ES-I3 (cell line): Measurements from ENCODE around the gene CDK5RAP1.
"Not testable (repeated sequence)": the region's sequence is repeated elsewhere in the genome, so short reads cannot be mapped to it uniquely, and the experiment has no call there.

Experiments used
- H3K36me3 ChIP-seq: 2 replicates; pipeline ENCODE4 v1.6.1; 2013; ENCODE audit warnings: mild to moderate bottlenecking, low read length, control low read depth, moderate library complexity; ENCODE audit not compliant: insufficient read depth
- H3K4me1 ChIP-seq: 2 replicates; pipeline ENCODE4 v1.6.1; 2013; ENCODE audit warnings: mild to moderate bottlenecking, control low read depth, low read length; ENCODE audit not compliant: insufficient read depth
- H3K9ac ChIP-seq: 2 replicates; pipeline ENCODE4 v1.6.1; 2013; ENCODE audit warnings: low read depth, mild to moderate bottlenecking, low read length, moderate library complexity
- H3K9me3 ChIP-seq: 2 replicates; pipeline ENCODE4 v1.6.1; 2013; ENCODE audit warnings: mild to moderate bottlenecking, low read length, moderate library complexity; ENCODE audit not compliant: control insufficient read depth, insufficient read depth

CDK5RAP1 gene

GRCh38 chr20:33407796-33408195 lies 6.5 kb upstream of the CDK5RAP1 start:
- Histone ChIP-seq H3K9me3 (no peaks in the 10 kb centered on the region), H3K4me1 (no peaks in the 10 kb centered on the region), H3K9ac (no peak overlapping the region), H3K36me3 (no peaks in the 10 kb centered on the region)

DNA sequence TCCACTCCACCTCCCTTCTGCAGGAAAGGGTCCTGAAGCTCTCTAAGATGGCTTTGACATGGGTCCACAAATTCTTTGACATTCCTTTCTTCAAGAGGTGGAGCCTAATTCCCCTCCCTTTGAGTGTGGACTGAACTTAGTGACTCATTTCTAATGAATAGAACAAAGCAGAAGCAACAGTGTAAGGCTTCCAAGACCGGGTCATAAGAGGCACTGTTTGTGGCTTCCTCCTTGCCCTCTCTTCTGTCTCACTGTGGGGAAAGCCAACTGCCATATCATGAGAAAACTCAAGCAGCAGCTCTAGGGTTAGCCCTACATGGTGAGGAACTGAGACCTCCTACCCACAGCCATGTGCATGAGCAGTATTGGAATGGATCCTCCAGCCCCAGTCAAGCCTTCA lies 5.9 kb upstream of the CDK5RAP1 start:
- H3K9ac ChIP-seq, result no peak overlapping the region
- H3K4me1 ChIP-seq, result no peaks in the 10 kb centered on the region
- no peaks in the 10 kb centered on the region for H3K9me3 ChIP-seq
- H3K36me3 ChIP-seq, result no peaks in the 10 kb centered on the region

DNA sequence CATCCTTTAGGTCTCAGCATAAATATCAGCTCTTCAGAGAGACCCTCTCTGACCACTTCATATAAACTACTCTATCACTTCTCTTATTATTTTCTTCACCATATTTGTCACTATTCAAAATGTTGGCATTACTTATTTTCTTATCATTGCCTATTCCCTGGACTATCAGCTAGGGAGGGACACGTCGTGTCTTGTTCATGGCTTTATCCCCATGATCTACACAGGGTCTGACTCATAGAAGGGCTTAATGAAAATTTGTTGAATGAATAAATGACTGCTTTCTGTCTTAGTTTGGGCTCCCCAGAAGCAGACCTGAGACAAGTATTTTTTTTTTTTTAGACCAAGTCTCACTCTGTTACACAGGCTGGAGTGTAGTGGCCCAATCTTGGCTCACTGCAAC lies 3.0 kb upstream of the CDK5RAP1 start:
- no peaks in the 10 kb centered on the region for H3K9me3 ChIP-seq
- no peaks in the 10 kb centered on the region for H3K36me3 ChIP-seq
- H3K9ac ChIP-seq, result no peak overlapping the region
- no peaks in the 10 kb centered on the region for H3K4me1 ChIP-seq

DNA sequence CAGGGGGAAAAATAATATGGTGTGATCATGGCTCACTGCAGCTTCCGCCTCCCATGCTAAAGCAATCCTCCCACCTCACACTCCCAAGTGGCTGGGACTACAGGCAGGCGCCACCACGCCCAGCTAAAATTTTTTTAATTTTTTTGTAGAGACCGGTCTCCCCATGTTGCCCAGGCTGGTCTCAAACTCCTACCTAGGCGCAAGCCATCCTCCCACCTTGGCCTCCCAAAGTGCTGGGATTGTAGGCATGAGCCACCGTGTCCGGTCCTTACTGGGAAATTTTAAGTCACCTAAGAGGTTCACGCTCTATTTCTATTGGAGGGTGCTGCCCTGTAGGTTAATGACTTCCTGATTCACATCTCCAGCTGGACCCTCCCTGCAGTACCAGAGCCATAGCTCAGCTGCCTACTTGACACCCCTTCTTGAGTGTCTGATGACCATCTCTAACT lies 626 bp upstream of the CDK5RAP1 start:
- H3K4me1 ChIP-seq, result no peaks in the 10 kb centered on the region
- H3K36me3 ChIP-seq, result no peaks in the 10 kb centered on the region
- peak overlapping the region; percentile 82 for H3K9ac ChIP-seq
- no peaks in the 10 kb centered on the region for H3K9me3 ChIP-seq

DNA sequence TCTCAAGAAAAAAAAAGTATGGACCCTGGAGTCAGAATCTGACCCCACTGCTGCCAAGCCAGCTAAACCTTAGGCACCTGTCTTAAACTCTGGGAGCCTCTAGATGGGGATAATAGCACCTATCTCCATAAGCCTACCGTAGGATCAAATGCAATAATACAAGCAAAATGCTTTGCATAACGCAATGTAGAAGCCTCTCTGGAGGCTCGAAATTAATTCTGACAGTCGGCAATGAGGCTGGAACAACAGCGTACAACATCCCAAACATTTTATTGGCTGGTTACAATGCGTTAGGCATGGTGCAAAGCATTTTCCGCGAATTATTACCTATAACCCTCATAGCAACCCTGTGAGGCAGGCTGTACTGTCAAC lies 521 bp downstream of the CDK5RAP1 start:
- no peaks in the 10 kb centered on the region for H3K4me1 ChIP-seq
- H3K9ac ChIP-seq, result peak overlapping the region; percentile 82
- no peaks in the 10 kb centered on the region for H3K9me3 ChIP-seq
- no peaks in the 10 kb centered on the region; the same call in 1 of the 2 replicates for H3K36me3 ChIP-seq

DNA sequence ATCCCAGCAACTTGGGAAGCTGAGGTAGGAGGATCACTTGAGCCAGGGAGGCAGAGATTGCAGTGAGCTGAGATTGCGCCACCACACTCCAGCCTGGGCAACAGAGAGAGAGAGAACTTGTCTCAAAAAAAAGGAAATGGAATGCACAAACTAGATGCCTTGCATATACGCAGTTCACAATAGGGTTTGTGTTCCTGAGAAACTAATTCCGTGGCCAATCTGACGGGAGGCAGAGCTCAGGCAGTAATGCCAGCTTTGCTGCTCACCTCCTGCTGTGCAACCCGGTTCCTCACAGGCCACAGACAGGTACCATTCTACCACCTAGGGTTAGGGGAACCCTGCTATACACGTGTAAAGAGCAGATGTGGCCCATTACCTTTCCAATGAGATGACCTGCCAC lies 1.4 kb downstream of the CDK5RAP1 start:
- Histone ChIP-seq H3K9me3 (no peaks in the 10 kb centered on the region), H3K9ac (no peak overlapping the region), H3K36me3 (no peaks in the 10 kb centered on the region; the same call in 1 of the 2 replicates), H3K4me1 (no peaks in the 10 kb centered on the region)

DNA sequence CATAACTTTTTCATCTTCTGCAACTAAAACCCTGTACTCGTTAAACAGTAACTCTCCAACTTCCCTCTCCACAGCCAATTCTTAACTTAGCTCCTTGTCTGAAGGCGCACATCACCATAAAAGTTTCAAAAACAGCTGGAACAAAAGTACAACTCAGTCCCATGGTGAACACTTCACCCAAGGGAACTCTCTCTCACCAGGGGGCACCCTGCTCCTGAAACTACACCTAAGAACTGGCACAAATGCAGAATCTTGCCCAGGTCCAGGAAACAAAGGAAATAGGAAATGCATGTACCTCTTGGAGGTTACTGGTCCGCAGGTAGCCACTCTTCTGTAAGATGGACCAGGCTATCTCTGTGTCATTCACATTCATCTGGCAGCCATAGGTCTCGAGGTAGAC lies 6.6 kb downstream of the CDK5RAP1 start:
- Histone ChIP-seq H3K9ac (no peak overlapping the region), H3K4me1 (no peaks in the 10 kb centered on the region), H3K9me3 (no peaks in the 10 kb centered on the region), H3K36me3 (peaks cover 6% of the 10 kb centered on the region)

GRCh38 chr20:33393609-33394008 lies 7.7 kb downstream of the CDK5RAP1 start:
- H3K36me3 ChIP-seq, result peaks cover 6% of the 10 kb centered on the region
- no peaks in the 10 kb centered on the region for H3K9me3 ChIP-seq
- H3K4me1 ChIP-seq, result no peaks in the 10 kb centered on the region
- no peak overlapping the region for H3K9ac ChIP-seq

GRCh38 chr20:33391722-33392415 lies 9.4 kb downstream of the CDK5RAP1 start:
- Histone ChIP-seq H3K9ac (no peak overlapping the region), H3K36me3 (peaks cover 13% of the 10 kb centered on the region), H3K9me3 (no peaks in the 10 kb centered on the region), H3K4me1 (no peaks in the 10 kb centered on the region)

DNA sequence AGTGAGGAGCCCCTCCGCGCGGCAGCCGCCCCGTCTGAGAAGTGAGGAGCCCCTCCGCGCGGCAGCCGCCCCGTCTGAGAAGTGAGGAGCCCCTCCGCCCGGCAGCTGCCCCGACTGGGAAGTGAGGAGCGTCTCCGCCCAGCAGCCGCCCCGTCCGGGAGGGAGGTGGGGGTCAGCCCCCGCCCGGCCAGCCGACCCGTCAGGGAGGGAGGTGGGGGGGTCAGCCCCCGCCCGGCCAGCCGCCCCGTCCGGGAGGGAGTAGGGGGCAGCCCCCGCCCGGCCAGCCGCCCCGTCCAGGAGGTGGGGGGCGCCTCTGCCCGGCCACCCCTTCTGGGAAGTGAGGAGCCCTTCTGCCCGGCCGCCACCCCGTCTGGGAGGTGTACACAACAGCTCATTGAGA lies 12.0 kb downstream of the CDK5RAP1 start:
- not testable (repeated sequence) for H3K9ac ChIP-seq, H3K4me1 ChIP-seq, H3K9me3 ChIP-seq
- H3K36me3 ChIP-seq, result peaks cover 21% of the 10 kb centered on the region

DNA sequence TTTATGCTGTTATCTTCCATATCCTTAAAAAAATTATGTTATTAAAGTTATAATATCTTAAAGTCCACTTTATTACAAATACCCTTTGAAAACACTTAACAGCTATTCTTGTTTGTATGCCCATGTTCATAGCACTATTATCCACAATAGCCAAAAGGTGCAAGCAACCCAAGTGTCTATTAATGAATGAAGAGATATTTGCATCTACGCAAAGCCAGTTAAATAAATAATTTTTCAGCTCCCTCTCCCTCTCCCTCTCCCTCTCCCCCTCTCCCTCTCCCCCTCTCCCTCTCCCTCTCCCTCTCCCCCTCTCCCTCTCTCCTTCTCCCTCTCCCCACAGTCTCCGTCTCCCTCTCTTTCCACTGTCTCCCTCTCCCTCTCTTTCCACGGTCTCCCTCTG lies 13.1 kb downstream of the CDK5RAP1 start:
- no peaks in the 10 kb centered on the region for H3K4me1 ChIP-seq
- H3K9me3 ChIP-seq, result no peaks in the 10 kb centered on the region
- no peak overlapping the region for H3K9ac ChIP-seq
- H3K36me3 ChIP-seq, result peaks cover 21% of the 10 kb centered on the region

- H3K9ac ChIP-seq, result no peak overlapping the region
- peaks cover 21% of the 10 kb centered on the region for H3K36me3 ChIP-seq
- H3K4me1 ChIP-seq, result no peaks in the 10 kb centered on the region
- no peaks in the 10 kb centered on the region for H3K9me3 ChIP-seq
Measured at GRCh38 chr20:33387177-33387576, 14.1 kb downstream of the CDK5RAP1 start.

DNA sequence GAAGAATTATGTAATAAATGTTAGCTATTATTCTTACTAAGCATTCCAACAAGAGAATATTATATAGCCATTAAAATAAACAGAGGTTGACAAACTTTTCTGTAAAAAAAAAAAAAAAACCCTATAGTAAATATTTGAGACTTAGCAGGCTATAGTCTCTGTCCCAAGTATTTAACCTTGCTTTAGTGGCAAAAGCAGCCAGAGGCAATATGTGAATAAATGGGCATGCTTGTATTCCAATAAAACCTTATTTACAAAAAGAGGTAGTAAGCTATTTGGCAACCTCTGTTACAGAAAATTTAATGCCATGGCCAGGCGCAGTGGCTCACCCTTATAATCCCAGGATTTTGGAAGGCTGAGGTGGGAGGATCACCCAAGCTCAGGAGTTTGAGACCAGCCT lies 14.6 kb downstream of the CDK5RAP1 start:
- no peaks in the 10 kb centered on the region for H3K9me3 ChIP-seq
- peaks cover 21% of the 10 kb centered on the region for H3K36me3 ChIP-seq
- H3K9ac ChIP-seq, result no peak overlapping the region

GRCh38 chr20:33377366-33377765 lies 24.0 kb downstream of the CDK5RAP1 start:
- Histone ChIP-seq H3K9ac (no peak overlapping the region), H3K36me3 (peaks cover 15% of the 10 kb centered on the region), H3K4me1 (no peaks in the 10 kb centered on the region), H3K9me3 (no peaks in the 10 kb centered on the region)

More for the DNA sequence above, 14.6 kb downstream of the CDK5RAP1 start:
- H3K4me1 ChIP-seq, result no peaks in the 10 kb centered on the region

GRCh38 chr20:33373735-33374605 lies 27.3 kb downstream of the CDK5RAP1 start:
- Histone ChIP-seq H3K9ac (no peak overlapping the region), H3K36me3 (peaks cover 19% of the 10 kb centered on the region), H3K9me3 (no peaks in the 10 kb centered on the region), H3K4me1 (no peaks in the 10 kb centered on the region)
